ENCODE measurements around the gene TWSG1.

The TWSG1 gene

DNA sequence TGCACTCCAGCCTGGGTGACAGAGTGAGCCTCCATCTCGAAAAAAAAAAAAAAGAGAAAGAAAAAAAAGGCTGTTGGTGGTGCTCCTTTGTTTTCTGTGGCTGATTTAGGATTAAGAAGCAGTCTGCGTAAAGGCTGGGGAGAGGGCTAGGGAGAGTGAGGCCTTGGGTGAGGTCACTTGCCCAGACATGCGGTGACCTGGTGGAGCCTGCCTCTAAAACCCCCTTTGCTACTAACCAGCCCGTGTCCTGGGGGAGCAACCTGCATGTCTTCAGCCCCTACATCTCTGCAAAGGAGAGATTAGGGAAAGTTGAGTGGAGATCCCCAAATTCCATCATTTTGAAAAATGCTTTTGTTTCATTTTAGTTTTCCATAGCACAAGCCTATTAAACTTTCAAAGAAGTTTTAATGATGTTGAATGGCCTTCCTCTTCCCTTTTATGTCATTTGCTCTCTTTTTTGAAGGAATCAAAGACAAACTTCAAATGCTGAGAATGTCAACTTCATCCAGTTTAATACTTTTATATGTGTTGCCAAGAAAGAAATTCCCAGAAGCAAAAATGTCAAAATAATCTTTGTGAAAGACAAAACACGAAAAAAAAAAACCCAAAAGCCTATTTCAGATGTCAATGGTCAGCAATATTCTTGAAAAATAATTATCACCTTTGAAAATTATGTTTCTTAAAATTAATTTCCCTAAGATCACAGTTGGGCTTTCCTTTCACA lies 101.8 kb downstream of the TWSG1 start:
- no peaks in the 10 kb centered on the region for H3K4me1 ChIP-seq (ENCODE audit: insufficient read depth, poor library complexity, severe bottlenecking)
- no peak for ATAC-seq (ENCODE audit: low read depth)
- TF ChIP-seq, protein P1, sequence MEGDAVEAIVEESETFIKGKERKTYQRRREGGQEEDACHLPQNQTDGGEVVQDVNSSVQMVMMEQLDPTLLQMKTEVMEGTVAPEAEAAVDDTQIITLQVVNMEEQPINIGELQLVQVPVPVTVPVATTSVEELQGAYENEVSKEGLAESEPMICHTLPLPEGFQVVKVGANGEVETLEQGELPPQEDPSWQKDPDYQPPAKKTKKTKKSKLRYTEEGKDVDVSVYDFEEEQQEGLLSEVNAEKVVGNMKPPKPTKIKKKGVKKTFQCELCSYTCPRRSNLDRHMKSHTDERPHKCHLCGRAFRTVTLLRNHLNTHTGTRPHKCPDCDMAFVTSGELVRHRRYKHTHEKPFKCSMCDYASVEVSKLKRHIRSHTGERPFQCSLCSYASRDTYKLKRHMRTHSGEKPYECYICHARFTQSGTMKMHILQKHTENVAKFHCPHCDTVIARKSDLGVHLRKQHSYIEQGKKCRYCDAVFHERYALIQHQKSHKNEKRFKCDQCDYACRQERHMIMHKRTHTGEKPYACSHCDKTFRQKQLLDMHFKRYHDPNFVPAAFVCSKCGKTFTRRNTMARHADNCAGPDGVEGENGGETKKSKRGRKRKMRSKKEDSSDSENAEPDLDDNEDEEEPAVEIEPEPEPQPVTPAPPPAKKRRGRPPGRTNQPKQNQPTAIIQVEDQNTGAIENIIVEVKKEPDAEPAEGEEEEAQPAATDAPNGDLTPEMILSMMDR (IDR thresholded peaks at IDR 0.05; ENCODE audit: poor library complexity, severe bottlenecking) = no peak
- no peaks in the 10 kb centered on the region for H3K36me3 ChIP-seq (ENCODE audit: low read depth)
- DNase-seq (ENCODE audit: low spot score) = no peak
- H3K27ac ChIP-seq (ENCODE audit: poor library complexity, severe bottlenecking) = no peak overlapping the region
- no peak overlapping the region for H3K4me3 ChIP-seq (ENCODE audit: severe bottlenecking)
- H3K9me3 ChIP-seq (ENCODE audit: severe bottlenecking) = no peaks in the 10 kb centered on the region
- H3K27me3 ChIP-seq (ENCODE audit: insufficient read depth, poor library complexity, severe bottlenecking) = no peaks in the 10 kb centered on the region

- TF ChIP-seq, protein P1 (IDR thresholded peaks at IDR 0.05; ENCODE audit: poor library complexity, severe bottlenecking) = no peak
- no peak for ATAC-seq (ENCODE audit: low read depth)
- Histone ChIP-seq H3K4me1 (ENCODE audit: insufficient read depth, poor library complexity, severe bottlenecking) (no peaks in the 10 kb centered on the region), H3K27me3 (ENCODE audit: insufficient read depth, poor library complexity, severe bottlenecking) (no peaks in the 10 kb centered on the region), H3K36me3 (ENCODE audit: low read depth) (no peaks in the 10 kb centered on the region), H3K27ac (ENCODE audit: poor library complexity, severe bottlenecking) (no peak overlapping the region), H3K4me3 (ENCODE audit: severe bottlenecking) (no peak overlapping the region), H3K9me3 (ENCODE audit: severe bottlenecking) (no peaks in the 10 kb centered on the region)
- no peak for DNase-seq (ENCODE audit: low spot score)
These were observed 102.5 kb downstream of the TWSG1 start for GRCh38 chr18:9437021-9437437.

- TF ChIP-seq, protein P1 (IDR thresholded peaks at IDR 0.05; ENCODE audit: poor library complexity, severe bottlenecking) = no peak
- H3K27me3 ChIP-seq (ENCODE audit: insufficient read depth, poor library complexity, severe bottlenecking) = no peaks in the 10 kb centered on the region
- no peaks in the 10 kb centered on the region for H3K9me3 ChIP-seq (ENCODE audit: severe bottlenecking)
- H3K27ac ChIP-seq (ENCODE audit: poor library complexity, severe bottlenecking) = no peak overlapping the region
- H3K36me3 ChIP-seq (ENCODE audit: low read depth) = no peaks in the 10 kb centered on the region
- DNase-seq (ENCODE audit: low spot score) (no peak), ATAC-seq (ENCODE audit: low read depth) (no peak)
- H3K4me3 ChIP-seq (ENCODE audit: severe bottlenecking) = no peak overlapping the region
- no peaks in the 10 kb centered on the region for H3K4me1 ChIP-seq (ENCODE audit: insufficient read depth, poor library complexity, severe bottlenecking)
These were observed 103.1 kb downstream of the TWSG1 start for GRCh38 chr18:9437672-9438071.

- Histone ChIP-seq H3K4me1 (ENCODE audit: insufficient read depth, poor library complexity, severe bottlenecking) (no peaks in the 10 kb centered on the region), H3K9me3 (ENCODE audit: severe bottlenecking) (no peaks in the 10 kb centered on the region), H3K36me3 (ENCODE audit: low read depth) (no peaks in the 10 kb centered on the region), H3K27ac (ENCODE audit: poor library complexity, severe bottlenecking) (no peak overlapping the region), H3K4me3 (ENCODE audit: severe bottlenecking) (no peak overlapping the region), H3K27me3 (ENCODE audit: insufficient read depth, poor library complexity, severe bottlenecking) (peaks cover 2% of the 10 kb centered on the region)
- DNase-seq (ENCODE audit: low spot score) = no peak
- TF ChIP-seq, protein P1 (IDR thresholded peaks at IDR 0.05; ENCODE audit: poor library complexity, severe bottlenecking) = no peak
- no peak for ATAC-seq (ENCODE audit: low read depth)
These were observed 106.5 kb downstream of the TWSG1 start for GRCh38 chr18:9441061-9441460.

GRCh38 chr18:9444549-9444948 lies 110.0 kb downstream of the TWSG1 start:
- H3K4me3 ChIP-seq (ENCODE audit: severe bottlenecking) = no peak overlapping the region
- no peaks in the 10 kb centered on the region for H3K36me3 ChIP-seq (ENCODE audit: low read depth)
- H3K4me1 ChIP-seq (ENCODE audit: insufficient read depth, poor library complexity, severe bottlenecking) = no peaks in the 10 kb centered on the region
- TF ChIP-seq, protein P1 (IDR thresholded peaks at IDR 0.05; ENCODE audit: poor library complexity, severe bottlenecking) = no peak
- DNase-seq (ENCODE audit: low spot score) (no peak), ATAC-seq (ENCODE audit: low read depth) (no peak)
- peaks cover 8% of the 10 kb centered on the region for H3K9me3 ChIP-seq (ENCODE audit: severe bottlenecking)
- H3K27ac ChIP-seq (ENCODE audit: poor library complexity, severe bottlenecking) = no peak overlapping the region
- peaks cover 2% of the 10 kb centered on the region for H3K27me3 ChIP-seq (ENCODE audit: insufficient read depth, poor library complexity, severe bottlenecking)

Data from RWPE2 (cell line).